HL-60 (cell line): ENCODE data around the gene CSNK1G1.

ENCODE experiments used
- POLR2AphosphoS5 ChIP-seq: IDR thresholded peaks from 2 replicates; pipeline ENCODE4 v1.6.1; 2012; ENCODE audit warnings: low read depth
- SPI1 ChIP-seq: IDR thresholded peaks from 2 replicates; pipeline ENCODE4 v1.6.1; 2012; ENCODE audit warnings: low read depth, mild to moderate bottlenecking, borderline replicate concordance
- TF ChIP-seq, protein P1 (sequence below): IDR thresholded peaks from one replicate; pipeline ENCODE4 v1.5.1; 2011; ENCODE audit warnings: low read length, control low read depth, inconsistent platforms; ENCODE audit not compliant: insufficient read depth

DNA sequence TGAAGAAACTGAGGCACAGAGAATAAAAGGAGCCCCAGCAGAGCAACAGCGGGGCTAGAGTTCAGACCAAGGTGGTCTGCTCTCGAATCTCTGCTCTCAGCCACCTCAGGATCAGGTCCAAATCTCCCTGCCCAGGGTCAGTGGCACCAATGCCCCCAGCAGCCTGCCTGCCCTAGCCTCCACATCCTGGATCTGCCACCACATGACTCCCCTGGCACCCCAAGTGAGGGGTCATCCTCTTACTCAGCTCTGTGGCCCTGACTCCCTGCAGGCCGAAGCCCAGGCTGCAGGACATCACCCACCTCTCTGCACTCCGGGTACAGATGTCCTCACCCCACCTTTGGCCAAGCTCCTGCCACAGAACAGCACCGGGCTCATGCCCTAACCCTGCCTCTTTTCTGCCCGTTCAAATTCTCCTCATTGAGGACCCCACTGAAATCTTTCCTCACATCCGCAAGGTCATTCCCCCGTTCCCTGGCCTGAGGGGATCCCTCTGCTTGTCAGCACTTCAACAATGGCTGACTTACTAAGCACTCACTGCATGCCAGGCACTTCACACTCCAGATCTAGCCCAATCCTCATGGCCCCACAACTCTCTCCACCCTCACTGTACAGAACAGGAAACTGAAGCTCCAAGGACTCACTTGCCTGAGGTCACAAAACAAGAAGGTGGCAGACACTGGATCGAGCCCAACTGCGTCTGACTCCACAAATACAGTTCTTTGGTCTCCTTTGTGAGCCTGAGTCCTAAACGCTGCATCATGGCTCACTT lies 197.4 kb downstream of the CSNK1G1 start:
- TF ChIP-seq POLR2AphosphoS5 = no peak
- no peak for TF ChIP-seq SPI1
- TF ChIP-seq, protein P1, sequence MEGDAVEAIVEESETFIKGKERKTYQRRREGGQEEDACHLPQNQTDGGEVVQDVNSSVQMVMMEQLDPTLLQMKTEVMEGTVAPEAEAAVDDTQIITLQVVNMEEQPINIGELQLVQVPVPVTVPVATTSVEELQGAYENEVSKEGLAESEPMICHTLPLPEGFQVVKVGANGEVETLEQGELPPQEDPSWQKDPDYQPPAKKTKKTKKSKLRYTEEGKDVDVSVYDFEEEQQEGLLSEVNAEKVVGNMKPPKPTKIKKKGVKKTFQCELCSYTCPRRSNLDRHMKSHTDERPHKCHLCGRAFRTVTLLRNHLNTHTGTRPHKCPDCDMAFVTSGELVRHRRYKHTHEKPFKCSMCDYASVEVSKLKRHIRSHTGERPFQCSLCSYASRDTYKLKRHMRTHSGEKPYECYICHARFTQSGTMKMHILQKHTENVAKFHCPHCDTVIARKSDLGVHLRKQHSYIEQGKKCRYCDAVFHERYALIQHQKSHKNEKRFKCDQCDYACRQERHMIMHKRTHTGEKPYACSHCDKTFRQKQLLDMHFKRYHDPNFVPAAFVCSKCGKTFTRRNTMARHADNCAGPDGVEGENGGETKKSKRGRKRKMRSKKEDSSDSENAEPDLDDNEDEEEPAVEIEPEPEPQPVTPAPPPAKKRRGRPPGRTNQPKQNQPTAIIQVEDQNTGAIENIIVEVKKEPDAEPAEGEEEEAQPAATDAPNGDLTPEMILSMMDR = no peak
